NCI-H146 treated with DMSO at 0.1 percent for 48 hours (cell line): ENCODE results near the gene NUAK1.

Source experiments
- DNase-seq: peaks from one replicate; lab custom pipeline; 2025; ENCODE audit not compliant: unreplicated experiment; lab: John Stamatoyannopoulos, UW

The NUAK1 gene

DNA sequence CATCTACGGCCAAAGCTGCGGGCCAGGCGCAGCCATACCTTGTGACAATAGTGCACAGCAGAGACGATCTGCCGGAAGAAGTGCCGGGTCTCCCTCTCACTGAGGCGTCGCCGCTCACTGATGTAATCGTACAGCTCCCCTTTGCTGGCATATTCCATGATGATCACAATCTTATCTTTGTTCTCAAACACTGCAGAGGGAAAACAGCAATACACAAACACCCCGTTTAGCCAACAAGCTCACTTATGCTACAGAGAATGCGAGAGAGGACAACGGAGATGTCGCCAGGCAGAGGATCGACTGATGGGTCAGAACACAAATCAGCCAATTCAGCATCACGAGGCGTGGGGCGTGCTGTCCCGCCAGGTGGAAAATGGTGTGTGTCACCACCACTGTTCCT, 52.1 kb downstream of the NUAK1 start:
- DNase-seq, result no peak

GRCh38 chr12:106085213-106085612, 53.5 kb downstream of the NUAK1 start:
- no peak for DNase-seq

DNA sequence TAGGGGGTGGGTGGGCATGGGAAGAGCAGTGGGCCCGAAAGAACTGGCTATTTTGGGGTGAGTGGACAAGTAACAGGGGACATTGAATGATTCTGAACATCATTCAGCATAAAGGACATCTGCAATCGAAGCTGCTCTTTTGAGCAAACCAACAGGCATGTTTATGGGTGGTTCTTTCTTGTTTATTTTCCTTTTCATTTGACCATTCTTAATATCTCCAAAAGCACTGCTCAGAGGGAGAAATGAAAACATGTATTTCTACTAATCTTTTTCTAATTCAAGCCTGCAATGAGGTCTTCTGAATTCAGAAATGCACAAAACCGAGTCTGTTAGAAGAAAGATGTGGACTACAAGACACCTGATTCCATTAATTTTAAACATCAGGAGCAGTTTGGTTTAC, 54.0 kb downstream of the NUAK1 start:
- DNase-seq, result no peak

- no peak for DNase-seq
Observed at GRCh38 chr12:106084014-106084671, 54.6 kb downstream of the NUAK1 start.

GRCh38 chr12:106082216-106083175, 56.3 kb downstream of the NUAK1 start:
- DNase-seq, result no peak

DNA sequence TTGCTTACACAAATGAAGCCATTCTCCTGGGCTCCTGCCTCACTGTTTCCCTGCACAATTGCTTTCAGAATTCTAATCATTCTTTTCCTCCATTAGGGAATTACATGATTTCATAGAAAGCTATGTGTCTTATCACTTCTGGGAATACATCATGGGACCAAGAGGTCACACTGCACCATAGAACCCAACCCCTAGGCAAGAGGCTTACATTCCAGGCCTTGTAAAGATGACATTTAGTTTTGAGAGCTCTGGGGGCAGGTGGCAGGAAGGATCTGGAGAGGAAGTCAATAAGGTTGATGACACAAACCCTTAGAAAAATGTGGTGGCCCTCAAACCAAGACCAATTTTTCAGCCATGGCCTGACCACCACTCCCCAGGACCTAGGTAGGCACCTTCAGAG, 57.1 kb downstream of the NUAK1 start:
- no peak for DNase-seq

- no peak for DNase-seq
Observed at GRCh38 chr12:106080791-106081170, 58.0 kb downstream of the NUAK1 start.

DNA sequence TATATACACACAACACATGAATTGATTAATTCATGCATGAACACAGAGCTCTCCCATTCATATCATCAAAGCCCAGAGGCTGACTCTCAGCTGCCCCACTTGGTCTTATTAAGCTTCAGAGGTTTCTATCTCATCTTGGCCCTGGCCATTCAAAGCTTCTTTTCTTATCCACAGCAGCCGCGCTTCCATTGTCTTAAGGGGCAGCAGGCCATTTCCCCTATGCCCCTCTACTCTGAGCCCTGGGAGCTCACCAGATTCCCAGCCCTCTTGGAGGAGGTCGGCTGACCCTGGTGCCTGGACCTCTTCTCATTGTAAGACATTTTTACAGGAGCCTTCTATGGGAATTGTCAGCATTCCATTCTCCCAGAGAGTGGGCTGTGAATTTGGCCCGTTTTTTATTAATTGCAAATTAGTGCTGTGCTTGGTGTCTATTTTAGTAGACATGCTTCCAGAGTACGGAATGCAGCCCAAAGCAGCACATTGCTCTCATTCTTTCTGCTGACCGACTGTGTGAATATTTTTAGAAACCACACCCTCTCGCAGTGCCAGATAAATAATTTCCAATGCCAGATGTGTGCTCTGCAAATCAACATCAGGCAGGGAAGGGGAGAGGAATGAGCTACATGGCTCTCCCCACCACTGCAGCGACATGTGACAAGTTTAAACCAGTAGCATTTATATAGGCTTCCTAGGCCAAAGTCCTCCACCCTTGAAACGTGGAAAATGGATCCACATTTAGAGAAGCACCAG, 58.5 kb downstream of the NUAK1 start:
- DNase-seq, result no peak

DNA sequence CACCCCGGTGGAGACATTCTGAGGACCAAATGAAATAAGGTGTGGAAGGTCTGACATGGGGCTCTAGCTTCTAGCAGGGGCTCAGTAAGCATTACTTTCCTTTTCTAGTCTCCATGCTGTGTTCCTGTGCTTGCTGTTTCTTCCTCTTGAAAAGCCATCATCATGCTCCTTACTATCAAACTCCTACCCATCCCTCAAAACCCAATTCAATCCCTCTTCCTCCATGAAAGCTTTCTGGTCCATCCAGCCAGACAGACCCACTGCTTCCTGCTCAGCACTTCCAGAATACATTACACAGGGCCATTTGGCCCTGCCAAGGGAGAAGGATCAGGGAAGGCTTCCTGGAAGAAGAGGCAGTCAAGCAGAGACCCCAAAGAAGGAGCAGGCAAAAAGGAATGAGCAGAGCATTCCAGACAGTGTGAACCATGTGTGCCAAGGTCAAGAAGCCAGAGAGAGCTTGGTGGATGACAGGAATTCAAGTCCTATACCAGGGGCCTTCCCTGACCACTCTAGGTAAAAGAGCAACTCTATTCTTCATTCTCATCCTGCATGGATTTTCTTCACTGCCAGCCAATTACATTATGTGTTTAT, 59.5 kb downstream of the NUAK1 start:
- no peak for DNase-seq

GRCh38 chr12:106078358-106079010, 60.3 kb downstream of the NUAK1 start:
- no peak for DNase-seq

DNA sequence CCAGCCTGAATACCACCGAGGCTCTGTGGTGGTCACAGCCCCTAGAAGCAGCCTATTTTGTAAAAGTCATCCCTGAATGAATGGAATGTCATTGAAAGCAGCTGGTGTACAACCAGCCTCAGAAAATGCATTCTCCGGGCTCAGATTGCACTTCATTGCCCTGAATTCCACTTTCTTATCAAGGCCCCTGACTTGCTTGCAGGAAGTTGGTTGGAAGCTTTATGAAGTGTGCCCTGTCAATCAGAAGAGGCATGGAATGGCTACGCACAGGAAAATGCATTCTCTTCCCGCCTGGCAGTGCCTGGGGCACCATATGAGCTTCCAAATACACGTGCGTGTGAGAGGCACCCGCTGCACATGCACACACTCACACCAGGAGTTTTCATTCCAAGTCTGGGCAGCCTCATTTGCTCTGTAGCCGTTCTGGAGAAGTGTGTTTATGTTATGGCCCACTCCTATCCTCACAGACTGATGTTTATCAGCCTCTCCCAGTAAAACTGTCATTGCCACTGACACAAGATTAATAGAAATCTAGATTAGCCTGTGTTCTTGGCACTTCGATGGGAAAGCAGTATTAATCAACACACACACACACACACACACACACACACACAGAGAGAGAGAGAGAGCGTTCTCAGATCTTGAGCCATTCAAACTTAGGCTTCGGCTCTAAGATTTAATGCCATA, 63.9 kb downstream of the NUAK1 start:
- no peak for DNase-seq

DNA sequence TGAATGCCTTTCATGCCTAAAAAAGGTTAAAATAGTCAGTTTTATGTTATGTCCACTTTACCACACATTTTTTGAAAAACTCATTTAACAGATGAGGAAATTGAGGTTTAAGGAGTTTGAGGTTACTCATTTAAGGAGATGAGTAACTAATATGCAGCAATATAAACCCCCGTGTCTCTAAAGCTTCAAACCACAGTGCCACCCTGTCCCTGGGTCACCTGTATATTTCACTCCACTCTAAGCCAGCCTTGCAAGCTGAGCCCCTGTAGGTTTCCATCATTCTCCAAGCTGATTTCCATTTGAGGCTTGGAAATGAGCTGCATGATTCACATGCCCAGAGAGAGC, 64.4 kb downstream of the NUAK1 start:
- no peak for DNase-seq

DNA sequence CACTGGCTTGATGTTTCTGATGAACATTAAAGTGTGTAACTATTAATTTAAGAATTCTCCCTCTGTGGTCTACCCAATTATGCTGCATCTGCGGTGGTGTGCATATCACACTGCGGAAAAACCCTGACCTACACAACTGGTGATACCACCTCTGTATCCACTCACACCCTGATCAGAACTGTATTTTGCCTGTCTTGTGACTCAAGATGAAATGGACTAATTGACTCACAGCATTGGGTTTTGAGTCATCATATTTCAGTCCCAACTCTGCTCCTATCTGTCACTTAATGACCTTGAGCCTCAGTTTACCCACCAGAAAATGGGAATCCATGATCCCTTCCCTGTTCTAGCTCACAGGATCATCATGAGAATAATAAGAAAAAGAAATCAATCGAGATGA, 65.6 kb downstream of the NUAK1 start:
- no peak for DNase-seq

GRCh38 chr12:106072751-106073150, 66.0 kb downstream of the NUAK1 start:
- DNase-seq, result no peak

- DNase-seq, result no peak
Observed at GRCh38 chr12:106071686-106072085, 67.1 kb downstream of the NUAK1 start.

DNA sequence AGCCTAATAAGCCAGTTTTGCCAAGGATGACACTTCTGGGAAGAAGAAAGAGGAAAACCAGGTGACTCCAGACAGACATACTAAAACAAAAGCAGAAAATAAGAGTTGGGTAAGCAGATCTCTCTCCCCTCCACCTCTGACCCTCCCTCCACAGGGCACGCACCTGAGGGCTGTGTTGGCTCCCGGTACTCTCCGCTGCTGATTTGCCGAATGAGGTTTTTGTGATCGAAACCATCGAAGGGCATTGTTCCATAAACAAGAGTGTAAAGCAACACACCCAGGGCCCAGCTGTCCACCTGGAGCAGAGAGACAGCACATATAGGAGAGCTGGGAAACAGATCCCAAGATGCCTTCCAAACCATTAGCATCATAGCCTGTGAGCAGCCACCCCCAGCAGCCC, 68.1 kb downstream of the NUAK1 start:
- DNase-seq, result no peak

DNA sequence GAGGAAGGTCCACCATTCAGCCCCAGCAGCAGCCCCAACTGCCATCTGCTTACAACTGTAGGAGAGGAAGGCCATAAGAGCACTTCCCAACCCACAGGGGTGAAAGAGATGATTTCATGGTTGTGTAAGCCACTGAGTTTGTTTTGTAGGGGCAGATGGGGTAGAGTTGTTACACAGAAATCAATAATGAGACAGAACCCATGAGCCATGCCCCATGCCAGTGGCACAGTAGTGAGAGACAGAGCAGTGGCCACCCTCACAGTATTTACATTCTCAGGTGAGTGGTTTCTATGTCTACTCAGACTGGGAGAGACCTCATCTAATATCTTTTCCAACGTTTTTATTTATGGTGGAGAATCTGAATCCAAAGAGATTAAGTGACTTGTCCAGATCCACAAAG, 68.6 kb downstream of the NUAK1 start:
- no peak for DNase-seq

DNA sequence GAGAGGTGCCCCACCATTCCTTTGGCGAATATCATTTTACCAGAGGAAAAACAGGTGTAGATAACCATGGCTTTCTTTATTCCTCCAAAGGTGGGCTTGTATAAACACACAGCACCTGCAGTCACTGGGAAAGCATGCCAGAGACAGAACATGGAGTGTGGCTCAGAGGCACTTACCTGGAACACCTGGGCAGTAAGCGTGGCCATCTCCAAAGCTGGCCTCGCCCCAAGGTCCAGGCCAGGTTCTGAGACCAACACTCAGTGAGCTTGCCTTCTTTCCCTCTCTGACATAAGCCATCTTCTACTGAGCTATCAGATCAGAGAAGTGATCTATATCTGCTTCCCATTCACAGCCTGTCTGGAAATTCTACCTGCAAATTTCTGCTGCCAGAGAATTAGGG, 70.5 kb downstream of the NUAK1 start:
- DNase-seq, result no peak

GRCh38 chr12:106067606-106068205, 71.0 kb downstream of the NUAK1 start:
- DNase-seq, result no peak

DNA sequence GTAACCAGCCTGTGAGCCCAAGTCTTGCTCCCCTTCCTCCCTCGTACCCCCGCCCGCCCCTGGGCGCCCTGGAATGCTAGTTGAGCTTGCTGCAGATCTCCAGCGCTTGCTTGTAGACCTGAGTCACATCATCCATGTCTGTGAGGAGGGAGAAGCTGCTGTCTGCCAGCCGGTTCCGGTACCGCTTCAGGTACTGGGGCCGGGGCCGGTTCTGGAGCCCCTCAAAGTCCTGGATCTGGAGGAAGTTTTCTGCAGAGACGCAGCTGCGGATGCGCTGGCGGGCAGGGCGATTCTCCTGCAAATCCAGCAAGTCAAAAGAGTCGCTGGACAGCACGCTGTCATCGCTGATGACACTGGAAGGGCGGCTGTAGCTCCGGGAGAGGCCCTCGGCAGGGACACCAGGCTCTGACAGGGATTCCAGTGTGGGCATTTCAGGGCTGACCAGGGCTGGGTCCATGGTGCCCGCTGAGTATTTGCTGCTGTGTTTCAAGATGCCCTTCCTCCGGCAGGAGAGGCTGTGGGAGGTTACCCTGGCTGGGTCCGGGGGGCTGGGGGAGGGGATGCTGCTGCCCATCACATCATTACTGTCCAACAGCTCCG, 71.9 kb downstream of the NUAK1 start:
- no peak for DNase-seq
